NOMO-1 treated with dmso at 0.1 percent for 144 hours (cell line): ENCODE results near the gene SLIT3.
A peak's percentile ranks its signal among the peaks of the same experiment; 100 is the strongest.
"Not testable (repeated sequence)": the region's sequence is repeated elsewhere in the genome, so short reads cannot be mapped to it uniquely, and the experiment has no call there.

Experiments
- DNase-seq: peaks from one replicate; lab custom pipeline; 2025; ENCODE audit not compliant: unreplicated experiment; lab: John Stamatoyannopoulos, UW

SLIT3 gene

GRCh38 chr5:168752416-168753190 lies 548.3 kb downstream of the SLIT3 start:
- DNase-seq, result no peak

DNA sequence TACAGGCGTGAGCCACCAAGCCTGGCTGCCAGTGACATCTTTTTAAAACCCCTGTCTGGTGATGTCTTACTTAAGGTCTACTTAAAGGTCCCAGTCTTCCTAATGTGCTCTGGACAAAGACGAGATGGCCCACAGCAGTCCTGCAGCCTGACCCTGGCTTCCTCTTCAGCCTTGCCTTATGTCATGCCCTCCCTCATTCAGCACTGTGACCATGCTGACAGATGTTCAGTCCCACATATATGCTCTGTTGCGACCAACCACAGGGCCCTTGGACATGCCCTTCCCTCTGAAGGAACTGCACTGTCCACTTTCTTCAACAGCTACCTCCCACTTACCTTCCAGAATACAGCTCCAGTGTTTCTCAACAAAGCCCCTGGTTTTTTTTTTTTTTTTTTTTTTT lies 548.9 kb downstream of the SLIT3 start:
- no peak for DNase-seq

- DNase-seq, result no peak
Observed at GRCh38 chr5:168750926-168751325, 550.0 kb downstream of the SLIT3 start.

DNA sequence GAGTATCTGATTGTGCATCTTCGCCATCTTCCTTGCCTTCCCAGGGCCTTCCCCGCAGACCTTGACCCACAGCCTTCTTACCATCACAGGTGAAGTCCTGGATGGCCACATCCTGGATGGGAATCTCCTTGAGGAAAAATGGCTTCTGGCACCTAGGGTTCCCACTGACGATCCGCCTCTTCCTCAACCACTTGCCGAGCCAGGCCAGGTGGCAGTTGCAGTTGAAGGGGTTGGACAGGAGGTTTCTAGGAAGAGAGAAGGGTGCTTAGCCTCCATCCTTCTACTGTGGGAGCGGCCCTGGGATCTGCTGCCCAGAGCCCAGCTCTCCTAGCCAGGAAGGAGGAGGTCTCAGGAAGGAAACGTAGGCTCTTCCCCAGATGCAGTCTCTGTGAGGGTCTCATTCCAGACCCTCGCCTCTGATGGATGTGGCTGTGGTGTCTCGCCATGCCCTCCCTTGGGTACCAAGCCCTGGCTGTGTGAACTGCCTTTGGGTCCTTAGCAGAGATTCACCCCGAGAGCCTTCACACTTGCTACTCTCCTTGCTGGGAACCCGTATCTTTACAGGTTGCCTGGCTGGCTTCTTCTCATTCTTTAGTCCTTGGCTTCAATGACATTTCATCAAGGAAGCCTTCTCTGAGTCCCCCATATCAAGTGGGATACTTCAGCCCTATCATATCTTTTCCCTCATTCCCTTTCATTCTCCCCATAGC lies 551.4 kb downstream of the SLIT3 start:
- no peak for DNase-seq

DNA sequence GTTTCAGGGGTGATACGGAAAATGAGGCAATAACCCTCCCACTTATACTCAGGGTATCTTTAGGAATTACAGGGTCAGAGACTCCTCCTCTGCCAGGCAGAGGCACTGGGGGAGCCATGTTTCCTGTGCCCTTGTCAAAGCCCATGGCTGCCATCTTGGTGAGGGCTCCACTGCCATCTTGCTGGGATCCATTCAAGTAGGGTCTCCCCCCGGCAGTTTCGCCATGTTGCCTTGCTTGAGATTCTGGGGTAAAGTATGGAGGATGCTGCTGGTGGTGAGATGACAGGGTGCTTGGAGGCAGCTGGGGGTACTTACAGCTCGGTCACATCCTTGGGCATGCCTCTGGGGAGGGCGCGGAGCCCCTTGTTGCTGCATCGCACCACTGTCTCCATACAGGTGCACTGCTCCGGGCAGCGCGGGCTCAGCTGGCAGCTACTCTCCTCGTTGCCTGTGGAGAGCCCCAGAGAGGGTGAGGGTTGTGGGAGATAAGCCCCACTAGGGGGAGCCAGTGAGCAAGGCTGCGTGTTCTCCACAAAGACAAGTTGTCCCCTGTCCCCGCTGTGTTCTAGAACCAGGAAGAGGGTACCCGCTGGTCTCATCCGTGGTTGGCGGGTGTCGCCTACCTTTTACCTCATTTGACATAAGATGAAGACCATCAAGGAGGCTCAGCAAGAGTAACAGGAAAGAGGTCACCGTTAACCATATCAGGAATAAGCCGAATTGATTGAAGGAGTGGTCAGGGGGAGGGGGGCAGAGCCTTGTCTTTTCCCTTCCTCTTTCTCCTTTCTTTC lies 552.8 kb downstream of the SLIT3 start:
- peak; percentile 9 for DNase-seq

GRCh38 chr5:168746893-168747640 lies 553.9 kb downstream of the SLIT3 start:
- no peak for DNase-seq

GRCh38 chr5:168746126-168746892 lies 554.6 kb downstream of the SLIT3 start:
- not testable (repeated sequence) for DNase-seq

GRCh38 chr5:168743617-168744016 lies 557.3 kb downstream of the SLIT3 start:
- no peak for DNase-seq

DNA sequence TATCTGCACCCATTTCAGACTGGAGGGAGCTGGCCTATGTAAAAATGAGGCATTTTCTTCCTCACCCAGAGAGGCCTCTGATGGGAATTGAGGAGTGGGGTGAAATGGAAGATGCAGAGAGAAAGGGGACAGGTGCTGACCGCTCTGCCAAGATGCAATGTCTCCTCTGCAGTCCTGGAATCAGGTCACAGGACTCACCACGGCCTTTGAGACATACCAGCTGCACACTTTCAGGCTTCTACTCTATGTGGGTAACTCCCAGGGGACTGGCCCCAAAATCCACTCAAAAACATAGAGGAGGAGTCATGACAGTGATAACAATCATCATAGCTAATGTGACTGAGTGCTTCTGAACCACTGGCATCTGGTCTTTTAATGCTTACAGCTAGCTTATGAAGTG lies 558.6 kb downstream of the SLIT3 start:
- not testable (repeated sequence) for DNase-seq

GRCh38 chr5:168740811-168741213 lies 560.1 kb downstream of the SLIT3 start:
- DNase-seq, result no peak

GRCh38 chr5:168740092-168740800 lies 560.7 kb downstream of the SLIT3 start:
- DNase-seq, result no peak

- DNase-seq, result no peak
Observed at GRCh38 chr5:168737066-168737465, 563.9 kb downstream of the SLIT3 start.

DNA sequence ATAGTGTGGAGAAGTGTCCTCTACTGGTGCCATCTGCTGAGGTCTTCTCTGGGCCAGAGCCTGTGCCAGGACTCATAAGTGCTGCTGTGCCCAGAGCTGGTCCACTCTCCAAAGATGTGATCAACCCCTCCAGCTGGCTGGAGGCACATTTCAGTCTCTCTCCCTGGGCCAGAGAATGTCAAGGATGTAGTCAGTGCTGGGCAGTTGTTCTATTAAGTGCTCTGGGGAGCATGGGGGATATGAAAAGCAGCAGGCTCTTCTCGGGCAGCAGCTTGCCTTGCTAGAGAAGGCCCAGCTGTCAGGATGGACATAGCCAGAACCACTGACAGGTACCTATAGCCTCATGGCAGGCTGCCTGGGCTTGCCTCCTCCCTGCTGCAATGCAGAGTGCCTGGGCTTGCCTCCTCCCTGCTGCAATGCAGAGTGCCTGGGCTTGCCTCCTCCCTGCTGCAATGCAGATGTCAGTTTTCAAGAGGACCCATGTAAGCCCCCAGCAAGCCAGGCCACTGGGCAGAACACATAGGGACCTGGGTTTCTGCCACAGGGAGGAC lies 564.6 kb downstream of the SLIT3 start:
- no peak for DNase-seq

GRCh38 chr5:168734620-168735300 lies 566.2 kb downstream of the SLIT3 start:
- no peak for DNase-seq

GRCh38 chr5:168734119-168734518 lies 566.8 kb downstream of the SLIT3 start:
- no peak for DNase-seq

DNA sequence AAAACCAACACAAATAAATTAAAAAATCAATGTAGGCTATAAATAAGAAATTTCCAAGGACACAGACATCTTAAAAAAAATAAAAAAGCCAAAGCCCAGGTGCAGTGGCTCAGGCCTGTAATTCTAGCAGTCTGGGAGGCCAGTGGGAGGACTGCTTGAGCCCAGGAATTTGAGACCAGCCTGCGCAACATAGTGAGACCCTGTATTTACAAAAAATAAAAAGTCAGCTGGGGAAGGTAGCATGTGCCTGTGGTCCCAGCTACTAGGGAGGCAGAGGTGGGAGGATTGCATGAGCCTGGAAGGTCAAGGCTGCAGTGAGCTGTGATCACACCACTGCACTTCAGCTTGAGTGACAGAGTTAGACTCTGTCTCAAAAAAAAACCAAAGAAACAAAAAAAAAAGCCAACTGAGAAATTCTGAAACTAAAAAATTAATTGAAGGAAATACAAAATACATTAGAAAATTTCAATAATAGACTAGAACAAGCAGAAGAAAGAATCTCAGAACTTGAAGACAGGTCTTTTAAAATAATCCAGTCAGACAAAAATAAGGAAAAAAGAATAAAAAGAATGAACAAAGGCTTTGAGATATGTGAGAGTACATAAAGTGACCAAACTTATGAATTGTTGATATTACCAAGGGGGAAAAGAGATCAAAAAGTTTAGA lies 572.3 kb downstream of the SLIT3 start:
- no peak for DNase-seq

GRCh38 chr5:168727547-168727946 lies 573.4 kb downstream of the SLIT3 start:
- no peak for DNase-seq

- no peak for DNase-seq
Observed at GRCh38 chr5:168726342-168726741, 574.6 kb downstream of the SLIT3 start.
